ENCODE measurements around the gene SRCIN1.

The SRCIN1 gene

GRCh38 chr17:38605411-38605840 lies 326 bp downstream of the SRCIN1 start:
- H2AFZ ChIP-seq (ENCODE audit: low read depth, low read length, severe bottlenecking), result no peak overlapping the region
- H3K9me3 ChIP-seq (ENCODE audit: insufficient read depth, low read length), result no peaks in the 10 kb centered on the region
- peak overlapping the region; percentile 33 for H3K4me3 ChIP-seq (ENCODE audit: insufficient read depth, low read length, poor library complexity, severe bottlenecking)
- no peaks in the 10 kb centered on the region for H3K27me3 ChIP-seq (ENCODE audit: low read length)
- peak overlapping the region; percentile 84 for H3K4me2 ChIP-seq (ENCODE audit: low read depth, low read length, poor library complexity, severe bottlenecking)
- no peaks in the 10 kb centered on the region for H3K79me2 ChIP-seq (ENCODE audit: insufficient read depth, low read length)
- H4K20me1 ChIP-seq (ENCODE audit: low read depth, low read length), result no peaks in the 10 kb centered on the region
- no peak overlapping the region for H3K27ac ChIP-seq (ENCODE audit: low read depth, low read length)
- no peak for TF ChIP-seq EZH2phosphoT487 (conservative IDR thresholded peaks at IDR 0.05; ENCODE audit: low read length)
- TF ChIP-seq CTCF (IDR thresholded peaks at IDR 0.05; ENCODE audit: insufficient read depth, low read length, poor library complexity, severe bottlenecking), result no peak
- no peaks in the 10 kb centered on the region for H3F3A ChIP-seq (ENCODE audit: insufficient read depth)
- no peaks in the 10 kb centered on the region for H3K36me3 ChIP-seq (ENCODE audit: low read length)
- peak overlapping the region; percentile 24; the same call in 1 of the 2 replicates for H3K9ac ChIP-seq (ENCODE audit: low read length)
- no peaks in the 10 kb centered on the region for H3K9me2 ChIP-seq (replicated peaks; ENCODE audit: insufficient read depth, low read length)

GRCh38 chr17:38604479-38605403 lies 1.0 kb downstream of the SRCIN1 start:
- Histone ChIP-seq H3K36me3 (ENCODE audit: low read length) (no peaks in the 10 kb centered on the region), H3K4me2 (ENCODE audit: low read depth, low read length, poor library complexity, severe bottlenecking) (peak overlapping the region; percentile 84), H3K9me2 (replicated peaks; ENCODE audit: insufficient read depth, low read length) (no peaks in the 10 kb centered on the region), H3K27ac (ENCODE audit: low read depth, low read length) (no peak overlapping the region), H3K79me2 (ENCODE audit: insufficient read depth, low read length) (no peaks in the 10 kb centered on the region), H3F3A (ENCODE audit: insufficient read depth) (no peaks in the 10 kb centered on the region), H3K27me3 (ENCODE audit: low read length) (no peaks in the 10 kb centered on the region), H2AFZ (ENCODE audit: low read depth, low read length, severe bottlenecking) (no peak overlapping the region), H3K9ac (ENCODE audit: low read length) (peak overlapping the region; percentile 24; the same call in 1 of the 2 replicates), H3K4me3 (ENCODE audit: insufficient read depth, low read length, poor library complexity, severe bottlenecking) (no peak overlapping the region), H3K9me3 (ENCODE audit: insufficient read depth, low read length) (no peaks in the 10 kb centered on the region), H4K20me1 (ENCODE audit: low read depth, low read length) (no peaks in the 10 kb centered on the region)
- TF ChIP-seq EZH2phosphoT487 (conservative IDR thresholded peaks at IDR 0.05; ENCODE audit: low read length) (no peak), CTCF (IDR thresholded peaks at IDR 0.05; ENCODE audit: insufficient read depth, low read length, poor library complexity, severe bottlenecking) (peak; percentile 26)

DNA sequence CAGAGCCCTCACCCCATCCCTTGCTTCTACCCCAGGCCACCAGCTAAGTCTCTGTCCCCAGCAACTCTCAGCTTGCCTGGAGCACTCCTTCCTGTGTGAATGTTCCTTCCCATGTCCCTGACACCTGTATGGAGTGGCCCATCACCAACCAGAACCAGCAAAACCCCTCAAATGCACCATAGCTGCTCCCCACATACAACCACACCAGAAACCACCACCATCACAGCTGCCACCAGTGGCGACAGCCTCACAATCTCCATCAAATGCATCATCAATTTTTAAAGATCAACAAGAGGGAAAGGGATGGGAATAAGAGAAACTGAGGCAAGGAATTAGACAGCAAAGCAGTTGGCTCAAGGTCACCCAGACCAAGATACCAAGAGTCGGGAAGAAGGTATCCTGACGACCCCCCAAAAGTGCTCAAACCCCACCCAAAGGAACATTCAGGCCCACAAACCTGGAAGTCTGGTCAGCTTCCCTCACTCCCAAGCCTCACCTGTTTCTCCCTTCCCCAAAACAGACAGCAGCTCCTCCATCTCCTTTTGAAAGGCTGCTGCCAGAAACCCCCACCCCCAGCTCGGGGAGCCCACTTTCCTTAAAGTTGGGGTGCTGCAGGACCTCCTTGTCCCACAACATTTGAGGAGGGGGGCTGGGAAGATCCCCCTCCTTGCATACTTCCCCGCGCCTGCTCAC lies 1.8 kb downstream of the SRCIN1 start:
- no peak overlapping the region for H2AFZ ChIP-seq (ENCODE audit: low read depth, low read length, severe bottlenecking)
- H3K9me3 ChIP-seq (ENCODE audit: insufficient read depth, low read length), result no peaks in the 10 kb centered on the region
- no peaks in the 10 kb centered on the region for H3K36me3 ChIP-seq (ENCODE audit: low read length)
- H3K9ac ChIP-seq (ENCODE audit: low read length), result no peak overlapping the region
- H3K27ac ChIP-seq (ENCODE audit: low read depth, low read length), result no peak overlapping the region
- H3K27me3 ChIP-seq (ENCODE audit: low read length), result no peaks in the 10 kb centered on the region
- no peak overlapping the region for H3K4me3 ChIP-seq (ENCODE audit: insufficient read depth, low read length, poor library complexity, severe bottlenecking)
- no peaks in the 10 kb centered on the region for H4K20me1 ChIP-seq (ENCODE audit: low read depth, low read length)
- TF ChIP-seq EZH2phosphoT487 (conservative IDR thresholded peaks at IDR 0.05; ENCODE audit: low read length), result no peak
- TF ChIP-seq CTCF (IDR thresholded peaks at IDR 0.05; ENCODE audit: insufficient read depth, low read length, poor library complexity, severe bottlenecking), result no peak
- no peaks in the 10 kb centered on the region for H3K9me2 ChIP-seq (replicated peaks; ENCODE audit: insufficient read depth, low read length)
- H3K79me2 ChIP-seq (ENCODE audit: insufficient read depth, low read length), result no peaks in the 10 kb centered on the region
- no peak overlapping the region for H3K4me2 ChIP-seq (ENCODE audit: low read depth, low read length, poor library complexity, severe bottlenecking)
- no peaks in the 10 kb centered on the region for H3F3A ChIP-seq (ENCODE audit: insufficient read depth)
